ENCODE measurements around the gene SH3PXD2A.

Gene SH3PXD2A

GRCh38 chr10:103877861-103878260 lies 22.5 kb upstream of the SH3PXD2A start:
- no peak for DNase-seq

GRCh38 chr10:103876155-103876554 lies 20.8 kb upstream of the SH3PXD2A start:
- DNase-seq: no peak

GRCh38 chr10:103874730-103875129 lies 19.4 kb upstream of the SH3PXD2A start:
- no peak for DNase-seq

GRCh38 chr10:103872137-103872931 lies 17.0 kb upstream of the SH3PXD2A start:
- DNase-seq: no peak

GRCh38 chr10:103871006-103871405 lies 15.6 kb upstream of the SH3PXD2A start:
- no peak for DNase-seq

GRCh38 chr10:103870516-103870915 lies 15.1 kb upstream of the SH3PXD2A start:
- DNase-seq: no peak

- no peak for DNase-seq
These were observed 14.0 kb upstream of the SH3PXD2A start for GRCh38 chr10:103869336-103869735.

- no peak for DNase-seq
These were observed 12.8 kb upstream of the SH3PXD2A start for GRCh38 chr10:103868200-103868599.

GRCh38 chr10:103861505-103861904 lies 6.1 kb upstream of the SH3PXD2A start:
- DNase-seq: peak in 2 of 3 donors; percentile 38 to 40

GRCh38 chr10:103859161-103860086 lies 4.0 kb upstream of the SH3PXD2A start:
- peak; percentile 70 to 75 (median 74) for DNase-seq

GRCh38 chr10:103858360-103858759 lies 3.0 kb upstream of the SH3PXD2A start:
- no peak for DNase-seq

GRCh38 chr10:103856797-103857170 lies 1.4 kb upstream of the SH3PXD2A start:
- DNase-seq: no peak

GRCh38 chr10:103855852-103856796 lies 748 bp upstream of the SH3PXD2A start:
- DNase-seq: peak in 2 of 3 donors; percentile 37 to 38

- peak in 2 of 3 donors; percentile 39 to 65 for DNase-seq
These were observed 537 bp downstream of the SH3PXD2A start for GRCh38 chr10:103854686-103855391.

GRCh38 chr10:103854265-103854685 lies 1.1 kb downstream of the SH3PXD2A start:
- no peak for DNase-seq

GRCh38 chr10:103853428-103854264 lies 1.7 kb downstream of the SH3PXD2A start:
- DNase-seq: peak in 1 of 3 donors; percentile 36

GRCh38 chr10:103852856-103853255 lies 2.5 kb downstream of the SH3PXD2A start:
- peak; percentile 62 to 73 (median 71) for DNase-seq

GRCh38 chr10:103852189-103852711 lies 3.1 kb downstream of the SH3PXD2A start:
- DNase-seq: no peak

GRCh38 chr10:103851261-103851660 lies 4.1 kb downstream of the SH3PXD2A start:
- DNase-seq: no peak

- DNase-seq: peak; percentile 65 to 69 (median 68)
These were observed 4.8 kb downstream of the SH3PXD2A start for GRCh38 chr10:103850572-103850895.
